HEK293 (cell line): ENCODE measurements around the gene CKB.

Experiments used
- BCL11A ChIP-seq: fragments of 450-650 bp; formaldehyde crosslinking; IDR thresholded peaks from 2 replicates; pipeline ENCODE4 v1.5.1; 2016; ENCODE audit warnings: low read depth, missing biosample characterization, missing genetic modification characterization
- GLI4 ChIP-seq: fragments of 450-650 bp; formaldehyde crosslinking; IDR thresholded peaks from 2 replicates; pipeline ENCODE4 v1.5.1; 2016; ENCODE audit warnings: missing biosample characterization, missing genetic modification characterization
- KLF17 ChIP-seq: fragments of 450-650 bp; formaldehyde crosslinking; IDR thresholded peaks from 2 replicates; pipeline ENCODE4 v1.5.1; 2016; ENCODE audit warnings: missing biosample characterization, missing genetic modification characterization
- KLF7 ChIP-seq: fragments of 450-650 bp; formaldehyde crosslinking; IDR thresholded peaks from 2 replicates; pipeline ENCODE4 v1.5.1; 2016; ENCODE audit warnings: missing biosample characterization, missing genetic modification characterization, borderline replicate concordance
- KLF9 ChIP-seq: fragments of 450-650 bp; formaldehyde crosslinking; IDR thresholded peaks from 2 replicates; pipeline ENCODE4 v1.5.1; 2016; ENCODE audit warnings: missing biosample characterization, missing genetic modification characterization, low read depth
- OVOL3 ChIP-seq: fragments of 450-650 bp; formaldehyde crosslinking; IDR thresholded peaks from 2 replicates; pipeline ENCODE4 v1.5.1; 2016; ENCODE audit warnings: missing biosample characterization, missing genetic modification characterization
- PRDM4 ChIP-seq: fragments of 450-650 bp; formaldehyde crosslinking; IDR thresholded peaks from 2 replicates; pipeline ENCODE4 v1.5.1; 2017; ENCODE audit warnings: missing biosample characterization, missing genetic modification characterization
- REST ChIP-seq: fragments of 450-650 bp; formaldehyde crosslinking; IDR thresholded peaks from 2 replicates; pipeline ENCODE4 v1.5.1; 2016; ENCODE audit warnings: missing biosample characterization, missing genetic modification characterization
- SP3 ChIP-seq: fragments of 450-650 bp; formaldehyde crosslinking; IDR thresholded peaks from 2 replicates; pipeline ENCODE4 v1.5.1; 2016; ENCODE audit warnings: missing biosample characterization, missing genetic modification characterization
- WT1 ChIP-seq: fragments of 450-650 bp; formaldehyde crosslinking; IDR thresholded peaks from 2 replicates; pipeline ENCODE4 v1.5.1; 2016; ENCODE audit warnings: missing biosample characterization, missing genetic modification characterization
- ZBTB20 ChIP-seq: fragments of 450-650 bp; formaldehyde crosslinking; IDR thresholded peaks from 2 replicates; pipeline ENCODE4 v1.5.1; 2016; ENCODE audit warnings: missing biosample characterization, missing genetic modification characterization
- ZBTB48 ChIP-seq: fragments of 450-650 bp; formaldehyde crosslinking; IDR thresholded peaks from 2 replicates; pipeline ENCODE4 v1.5.1; 2016; ENCODE audit warnings: missing biosample characterization, missing genetic modification characterization
- ZNF184 ChIP-seq: fragments of 450-650 bp; IDR thresholded peaks from 2 replicates; pipeline ENCODE4 v1.5.1; 2018; ENCODE audit warnings: missing biosample characterization, mild to moderate bottlenecking, missing genetic modification characterization
- ZNF23 ChIP-seq: fragments of 450-650 bp; formaldehyde crosslinking; IDR thresholded peaks from 2 replicates; pipeline ENCODE4 v1.5.1; 2016; ENCODE audit warnings: missing biosample characterization, missing genetic modification characterization, borderline replicate concordance
- ZNF350 ChIP-seq: fragments of 450-650 bp; formaldehyde crosslinking; IDR thresholded peaks from 2 replicates; pipeline ENCODE4 v1.5.0; 2017; ENCODE audit warnings: missing biosample characterization, mild to moderate bottlenecking, missing genetic modification characterization
- ZNF366 ChIP-seq: fragments of 450-650 bp; formaldehyde crosslinking; conservative IDR thresholded peaks from 2 replicates; pipeline ENCODE4 v1.5.1; 2016; ENCODE audit warnings: missing biosample characterization, missing genetic modification characterization
- ZNF449 ChIP-seq: fragments of 450-650 bp; formaldehyde crosslinking; IDR thresholded peaks from 2 replicates; pipeline ENCODE4 v1.5.1; 2017; ENCODE audit warnings: missing biosample characterization, mild to moderate bottlenecking, missing genetic modification characterization, moderate library complexity
- ZSCAN30 ChIP-seq: fragments of 450-650 bp; IDR thresholded peaks from 2 replicates; pipeline ENCODE4 v1.5.1; 2018; ENCODE audit warnings: missing biosample characterization, mild to moderate bottlenecking, missing genetic modification characterization, moderate library complexity
- TF ChIP-seq, protein P1 (sequence below): sonication (generic); formaldehyde crosslinking; IDR thresholded peaks from 2 replicates; pipeline ENCODE4 v1.8.1; 2022; ENCODE audit warnings: mild to moderate bottlenecking, moderate library complexity, missing genetic modification reagents
- TF ChIP-seq, protein P2 (sequence below): fragments of 450-650 bp; formaldehyde crosslinking; IDR thresholded peaks from 2 replicates; pipeline ENCODE4 v1.5.1; 2016; ENCODE audit warnings: missing biosample characterization, missing genetic modification characterization
- TF ChIP-seq, protein P3 (sequence below): fragments of 450-650 bp; formaldehyde crosslinking; IDR thresholded peaks from 2 replicates; pipeline ENCODE4 v1.5.1; 2016; ENCODE audit warnings: missing biosample characterization, missing genetic modification characterization, borderline replicate concordance

CKB gene

GRCh38 chr14:103562429-103563225 lies 40.0 kb upstream of the CKB start, which contains the start of the genes BAG5 and COA8 (continued):
- TF ChIP-seq, protein P1, sequence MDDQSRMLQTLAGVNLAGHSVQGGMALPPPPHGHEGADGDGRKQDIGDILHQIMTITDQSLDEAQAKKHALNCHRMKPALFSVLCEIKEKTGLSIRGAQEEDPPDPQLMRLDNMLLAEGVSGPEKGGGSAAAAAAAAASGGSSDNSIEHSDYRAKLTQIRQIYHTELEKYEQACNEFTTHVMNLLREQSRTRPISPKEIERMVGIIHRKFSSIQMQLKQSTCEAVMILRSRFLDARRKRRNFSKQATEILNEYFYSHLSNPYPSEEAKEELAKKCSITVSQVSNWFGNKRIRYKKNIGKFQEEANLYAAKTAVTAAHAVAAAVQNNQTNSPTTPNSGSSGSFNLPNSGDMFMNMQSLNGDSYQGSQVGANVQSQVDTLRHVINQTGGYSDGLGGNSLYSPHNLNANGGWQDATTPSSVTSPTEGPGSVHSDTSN (CRISPR knock-in tag): 0 out of 2 replicates have a peak, but pooled peaks have one; percentile 68
- TF ChIP-seq OVOL3 (no peak), ZNF184 (tag by site-specific recombination) (0 out of 2 replicates have a peak, but pooled peaks have one; percentile 65), ZNF23 (no peak), SP3 (tag by site-specific recombination) (peak; percentile 81), BCL11A (tag by site-specific recombination) (no peak), ZNF366 (tag by site-specific recombination) (0 out of 2 replicates have a peak, but pooled peaks have one; percentile 19), ZBTB48 (peak; percentile 64), PRDM4 (tag by site-specific recombination) (0 out of 2 replicates have a peak, but pooled peaks have one; percentile 21), KLF7 (peak; percentile 80; the same call in 1 of the 2 replicates), ZNF350 (tag by site-specific recombination) (no peak), ZNF449 (tag by site-specific recombination) (peak; percentile 57; the same call in 1 of the 2 replicates), WT1 (tag by site-specific recombination) (peak; percentile 43), ZSCAN30 (tag by site-specific recombination) (peak; percentile 71; the same call in 1 of the 2 replicates), REST (tag by site-specific recombination) (0 out of 2 replicates have a peak, but pooled peaks have one; percentile 46), ZBTB20 (tag by site-specific recombination) (peak; percentile 91), GLI4 (tag by site-specific recombination) (no peak), KLF17 (tag by site-specific recombination) (peak; percentile 37), KLF9 (tag by site-specific recombination) (peak; percentile 97)
- TF ChIP-seq, protein P2, sequence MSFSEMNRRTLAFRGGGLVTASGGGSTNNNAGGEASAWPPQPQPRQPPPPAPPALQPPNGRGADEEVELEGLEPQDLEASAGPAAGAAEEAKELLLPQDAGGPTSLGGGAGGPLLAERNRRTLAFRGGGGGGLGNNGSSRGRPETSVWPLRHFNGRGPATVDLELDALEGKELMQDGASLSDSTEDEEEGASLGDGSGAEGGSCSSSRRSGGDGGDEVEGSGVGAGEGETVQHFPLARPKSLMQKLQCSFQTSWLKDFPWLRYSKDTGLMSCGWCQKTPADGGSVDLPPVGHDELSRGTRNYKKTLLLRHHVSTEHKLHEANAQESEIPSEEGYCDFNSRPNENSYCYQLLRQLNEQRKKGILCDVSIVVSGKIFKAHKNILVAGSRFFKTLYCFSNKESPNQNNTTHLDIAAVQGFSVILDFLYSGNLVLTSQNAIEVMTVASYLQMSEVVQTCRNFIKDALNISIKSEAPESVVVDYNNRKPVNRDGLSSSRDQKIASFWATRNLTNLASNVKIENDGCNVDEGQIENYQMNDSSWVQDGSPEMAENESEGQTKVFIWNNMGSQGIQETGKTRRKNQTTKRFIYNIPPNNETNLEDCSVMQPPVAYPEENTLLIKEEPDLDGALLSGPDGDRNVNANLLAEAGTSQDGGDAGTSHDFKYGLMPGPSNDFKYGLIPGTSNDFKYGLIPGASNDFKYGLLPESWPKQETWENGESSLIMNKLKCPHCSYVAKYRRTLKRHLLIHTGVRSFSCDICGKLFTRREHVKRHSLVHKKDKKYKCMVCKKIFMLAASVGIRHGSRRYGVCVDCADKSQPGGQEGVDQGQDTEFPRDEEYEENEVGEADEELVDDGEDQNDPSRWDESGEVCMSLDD: peak; percentile 27; the same call in 1 of the 2 replicates
- TF ChIP-seq, protein P3, sequence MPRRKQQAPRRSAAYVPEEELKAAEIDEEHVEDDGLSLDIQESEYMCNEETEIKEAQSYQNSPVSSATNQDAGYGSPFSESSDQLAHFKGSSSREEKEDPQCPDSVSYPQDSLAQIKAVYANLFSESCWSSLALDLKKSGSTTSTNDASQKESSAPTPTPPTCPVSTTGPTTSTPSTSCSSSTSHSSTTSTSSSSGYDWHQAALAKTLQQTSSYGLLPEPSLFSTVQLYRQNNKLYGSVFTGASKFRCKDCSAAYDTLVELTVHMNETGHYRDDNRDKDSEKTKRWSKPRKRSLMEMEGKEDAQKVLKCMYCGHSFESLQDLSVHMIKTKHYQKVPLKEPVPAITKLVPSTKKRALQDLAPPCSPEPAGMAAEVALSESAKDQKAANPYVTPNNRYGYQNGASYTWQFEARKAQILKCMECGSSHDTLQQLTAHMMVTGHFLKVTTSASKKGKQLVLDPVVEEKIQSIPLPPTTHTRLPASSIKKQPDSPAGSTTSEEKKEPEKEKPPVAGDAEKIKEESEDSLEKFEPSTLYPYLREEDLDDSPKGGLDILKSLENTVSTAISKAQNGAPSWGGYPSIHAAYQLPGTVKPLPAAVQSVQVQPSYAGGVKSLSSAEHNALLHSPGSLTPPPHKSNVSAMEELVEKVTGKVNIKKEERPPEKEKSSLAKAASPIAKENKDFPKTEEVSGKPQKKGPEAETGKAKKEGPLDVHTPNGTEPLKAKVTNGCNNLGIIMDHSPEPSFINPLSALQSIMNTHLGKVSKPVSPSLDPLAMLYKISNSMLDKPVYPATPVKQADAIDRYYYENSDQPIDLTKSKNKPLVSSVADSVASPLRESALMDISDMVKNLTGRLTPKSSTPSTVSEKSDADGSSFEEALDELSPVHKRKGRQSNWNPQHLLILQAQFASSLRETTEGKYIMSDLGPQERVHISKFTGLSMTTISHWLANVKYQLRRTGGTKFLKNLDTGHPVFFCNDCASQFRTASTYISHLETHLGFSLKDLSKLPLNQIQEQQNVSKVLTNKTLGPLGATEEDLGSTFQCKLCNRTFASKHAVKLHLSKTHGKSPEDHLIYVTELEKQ (tag by site-specific recombination): peak; percentile 22; the same call in 1 of the 2 replicates
